ENCODE measurements around the gene MS4A2.
A peak's percentile ranks its signal among the peaks of the same experiment; 100 is the strongest.
"Not testable (repeated sequence)": the region's sequence is repeated elsewhere in the genome, so short reads cannot be mapped to it uniquely, and the experiment has no call there.

Gene MS4A2

DNA sequence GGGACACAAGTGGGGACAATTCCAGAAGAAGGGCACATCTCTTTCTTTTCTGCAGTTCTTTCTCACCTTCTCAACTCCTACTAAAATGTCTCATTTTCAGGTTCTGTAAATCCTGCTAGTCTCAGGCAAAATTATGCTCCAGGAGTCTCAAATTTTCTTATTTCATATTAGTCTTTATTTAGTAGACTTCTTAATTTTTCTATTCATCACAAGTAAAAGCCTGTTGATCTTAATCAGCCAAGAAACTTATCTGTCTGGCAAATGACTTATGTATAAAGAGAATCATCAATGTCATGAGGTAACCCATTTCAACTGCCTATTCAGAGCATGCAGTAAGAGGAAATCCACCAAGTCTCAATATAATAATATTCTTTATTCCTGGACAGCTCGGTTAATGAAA is at the start of gene MS4A2:
TSS of gene MS4A2 (plus strand) at position 301 of the 400 bp plus-strand sequence. CDS start 102 bp downstream, outside the sequence.
- DNase-seq: no peak

GRCh38 chr11:60040109-60040508 is 48.4 kb upstream of the MS4A2 start, which contains the start of gene OOSP2:
Gene OOSP2 (plus strand): TSS chr11:60040409. CDS start chr11:60040460, 51 bp downstream.
- DNase-seq: no peak

DNA sequence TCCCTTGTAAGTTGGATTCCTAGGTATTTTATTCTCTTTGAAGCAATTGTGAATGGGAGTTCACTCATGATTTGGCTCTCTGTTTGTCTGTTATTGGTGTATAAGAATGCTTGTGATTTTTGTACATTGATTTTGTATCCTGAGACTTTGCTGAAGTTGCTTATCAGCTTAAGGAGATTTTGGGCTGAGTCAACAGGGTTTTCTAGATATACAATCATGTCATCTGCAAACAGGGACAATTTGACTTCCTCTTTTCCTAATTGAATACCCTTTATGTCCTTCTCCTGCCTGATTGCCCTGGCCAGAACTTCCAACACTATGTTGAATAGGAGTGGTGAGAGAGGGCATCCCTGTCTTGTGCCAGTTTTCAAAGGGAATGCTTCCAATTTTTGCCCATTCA is 38.0 kb upstream of the MS4A2 start:
- not testable (repeated sequence) for DNase-seq

- DNase-seq: not testable (repeated sequence)
These were observed 37.6 kb upstream of the MS4A2 start for GRCh38 chr11:60050839-60051238.

- no peak for DNase-seq
These were observed 32.0 kb upstream of the MS4A2 start, which contains the start of gene MS4A3 for GRCh38 chr11:60056349-60056969. Gene MS4A3 (plus strand): TSS chr11:60056665. CDS start chr11:60061161, 4,496 bp downstream.

- no peak for DNase-seq
These were observed 29.4 kb upstream of the MS4A2 start for GRCh38 chr11:60059052-60059451.

GRCh38 chr11:60059521-60060240 is 28.8 kb upstream of the MS4A2 start:
- DNase-seq: no peak

DNA sequence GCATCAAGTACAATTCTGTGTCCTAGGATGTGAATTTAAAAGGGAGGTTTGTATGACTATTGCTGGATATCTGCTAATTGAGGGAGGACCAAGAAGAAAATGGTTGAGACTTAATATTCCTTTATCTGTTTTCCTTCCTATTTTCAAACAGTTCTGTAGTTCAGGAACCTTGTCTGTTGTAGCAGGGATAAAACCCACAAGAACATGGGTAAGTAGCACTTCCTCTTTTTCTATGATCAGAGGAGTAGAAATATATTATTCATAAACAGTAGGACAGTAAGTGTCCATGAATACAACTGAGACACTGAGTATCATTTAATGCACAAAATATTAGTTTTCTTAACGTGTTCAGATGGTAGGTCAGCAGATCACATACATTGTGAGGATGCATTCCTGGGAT is 24.4 kb upstream of the MS4A2 start:
- DNase-seq: peak in 1 of 2 donors; percentile 16

DNA sequence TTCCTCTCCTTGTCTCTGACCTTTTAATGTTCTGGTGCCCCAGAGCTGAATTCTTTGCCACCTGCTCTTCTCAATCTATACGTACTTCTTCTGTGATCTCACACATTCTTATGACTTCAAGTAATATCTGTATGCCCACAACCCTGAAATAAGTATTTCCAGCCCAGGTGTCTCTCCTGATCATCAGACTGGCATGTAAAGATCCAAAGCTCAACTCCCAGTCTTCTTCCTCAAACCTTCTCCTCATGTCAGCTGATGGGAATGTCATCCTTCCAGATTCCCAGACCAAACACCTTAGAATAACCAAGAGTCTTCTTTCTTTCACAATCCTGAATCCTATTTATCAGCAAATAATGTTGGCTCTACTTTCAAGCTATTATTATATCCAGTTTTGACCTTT is 22.7 kb upstream of the MS4A2 start:
- no peak for DNase-seq

DNA sequence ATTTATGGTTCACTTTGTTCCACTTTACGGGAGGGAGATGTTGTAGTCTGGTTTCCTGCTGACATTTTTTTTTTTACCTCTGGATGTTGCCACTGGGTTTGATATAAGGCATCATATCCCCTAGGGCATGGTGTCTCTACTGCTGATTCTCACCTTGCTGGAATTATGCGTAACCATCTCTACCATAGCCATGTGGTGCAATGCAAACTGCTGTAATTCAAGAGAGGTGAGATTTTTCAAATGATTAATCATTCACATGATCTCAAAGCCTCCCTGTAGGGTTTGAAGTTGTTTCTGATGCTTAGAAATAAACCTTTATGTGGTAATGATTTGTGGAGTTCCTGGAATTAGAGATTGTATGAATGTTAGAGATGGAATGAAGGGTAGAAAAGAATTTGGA is 19.0 kb upstream of the MS4A2 start:
- DNase-seq: no peak

DNA sequence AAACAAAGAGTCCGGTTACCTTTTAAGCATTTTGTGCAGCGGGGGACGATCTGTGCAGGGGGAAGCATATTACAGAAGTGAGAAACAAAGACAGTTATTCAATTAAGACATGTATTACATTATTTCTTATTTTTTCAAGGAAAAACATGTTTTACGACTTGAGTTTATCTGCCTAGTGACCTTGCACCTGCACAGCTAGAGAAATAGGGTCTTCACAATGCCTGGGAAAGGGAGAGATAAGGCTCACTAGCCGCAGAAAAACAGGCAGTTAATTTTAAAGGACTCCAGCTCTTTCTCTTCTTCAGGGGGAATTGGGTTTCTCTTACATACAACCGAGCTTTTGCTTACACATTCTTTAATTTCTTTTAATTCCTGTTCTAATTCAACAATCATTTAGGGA is 16.8 kb upstream of the MS4A2 start:
- DNase-seq: not testable (repeated sequence)

DNA sequence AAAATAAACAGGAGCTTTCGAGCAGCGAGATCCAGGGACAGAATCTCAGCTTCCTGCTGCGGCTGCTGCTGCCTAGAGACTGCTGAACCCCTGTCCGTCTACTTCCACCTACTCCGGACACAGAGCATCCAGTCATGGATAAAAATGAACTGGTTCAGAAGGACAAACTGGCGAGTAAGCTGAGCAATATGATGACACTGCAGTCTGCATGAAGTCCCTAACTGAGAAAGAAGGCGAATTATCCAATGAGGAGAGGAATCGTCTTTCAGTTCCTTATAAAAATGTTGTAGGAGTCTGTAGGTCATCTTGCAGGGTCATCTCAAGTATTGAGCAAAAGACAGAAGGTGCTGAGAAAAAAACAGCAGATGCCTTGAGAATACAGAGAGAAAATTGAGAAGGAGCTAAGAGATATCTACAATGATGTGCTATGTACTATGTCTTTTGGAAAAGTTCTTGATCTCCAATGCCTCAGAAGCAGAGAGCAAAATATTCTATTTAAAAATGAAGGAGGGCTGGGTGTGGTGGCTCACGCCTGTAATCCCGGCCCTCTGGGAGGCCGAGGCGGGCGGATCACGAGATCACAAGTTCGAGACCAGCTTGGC is 11.1 kb upstream of the MS4A2 start:
- no peak for DNase-seq

- DNase-seq: no peak
These were observed 10.5 kb upstream of the MS4A2 start for GRCh38 chr11:60077981-60078380.

DNA sequence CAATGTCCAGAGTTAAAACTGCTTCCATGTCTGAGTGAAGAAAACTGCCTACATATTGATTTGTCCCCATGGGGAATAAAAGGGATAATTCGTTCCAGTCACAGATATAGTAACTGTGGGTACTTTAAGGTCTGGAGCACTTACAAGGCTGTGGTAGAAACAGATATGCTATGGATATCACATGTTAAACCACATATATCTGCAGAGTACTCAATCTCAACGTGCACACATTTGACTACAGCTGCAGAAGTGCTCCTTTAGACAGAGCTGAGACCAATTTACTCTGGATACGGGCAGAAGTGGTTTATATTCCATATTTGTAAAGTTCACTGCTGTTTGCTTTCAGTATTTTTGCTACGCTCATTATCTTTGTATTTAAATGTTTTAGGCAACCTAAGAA is 9.7 kb upstream of the MS4A2 start:
- DNase-seq: no peak

- no peak for DNase-seq
These were observed 7.9 kb upstream of the MS4A2 start for GRCh38 chr11:60080535-60080934.

DNA sequence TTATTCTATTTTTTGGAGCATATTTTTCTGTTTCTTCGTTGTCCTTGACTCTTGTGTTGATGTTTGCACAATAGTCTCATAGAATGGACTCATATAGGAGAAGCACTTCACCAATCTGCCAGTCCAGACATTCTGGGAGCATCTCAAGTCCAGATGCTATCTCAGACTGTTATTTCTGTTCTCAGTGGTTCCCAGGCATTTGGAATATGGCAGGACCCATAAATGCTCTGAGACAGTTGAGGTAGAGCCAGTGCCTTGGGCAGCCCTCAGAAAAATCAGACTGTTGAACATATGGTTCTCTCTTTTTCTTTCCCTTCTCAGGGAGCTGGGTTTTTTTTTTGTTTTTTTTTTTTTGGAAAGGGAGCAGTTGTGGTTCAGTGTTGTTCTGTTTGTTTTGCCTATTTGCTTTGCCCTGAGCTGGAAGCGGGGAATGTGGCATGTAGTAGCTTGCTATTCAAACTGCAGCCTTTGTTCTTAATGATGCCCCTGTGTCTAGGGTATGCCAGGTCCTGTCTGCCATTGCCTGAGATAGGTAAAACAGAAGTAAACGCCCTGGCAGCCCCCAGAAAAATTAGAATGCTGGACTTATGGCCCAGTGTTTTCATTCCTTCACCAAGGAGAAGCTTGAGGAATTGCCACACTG is 3.7 kb upstream of the MS4A2 start:
- no peak for DNase-seq

DNA sequence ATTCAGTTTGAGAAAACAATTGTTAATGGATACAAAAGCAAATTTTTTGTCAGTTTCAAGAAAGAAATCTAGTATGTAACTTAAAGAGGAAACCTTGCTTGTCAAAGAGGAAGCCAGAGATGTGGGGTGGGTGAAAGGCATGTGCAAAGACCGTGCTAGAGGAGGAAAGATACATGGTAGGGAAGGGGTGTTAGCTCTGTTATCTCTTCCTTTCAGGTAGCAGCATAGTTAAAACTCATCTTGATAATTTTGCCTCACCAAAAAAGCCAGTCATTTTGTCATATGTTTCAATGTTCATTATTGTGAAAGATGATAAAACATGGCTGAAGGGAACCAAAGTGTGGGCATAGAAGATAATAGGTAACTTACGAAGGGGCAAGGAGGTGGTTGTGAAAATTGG is 2.6 kb upstream of the MS4A2 start:
- DNase-seq: no peak

DNA sequence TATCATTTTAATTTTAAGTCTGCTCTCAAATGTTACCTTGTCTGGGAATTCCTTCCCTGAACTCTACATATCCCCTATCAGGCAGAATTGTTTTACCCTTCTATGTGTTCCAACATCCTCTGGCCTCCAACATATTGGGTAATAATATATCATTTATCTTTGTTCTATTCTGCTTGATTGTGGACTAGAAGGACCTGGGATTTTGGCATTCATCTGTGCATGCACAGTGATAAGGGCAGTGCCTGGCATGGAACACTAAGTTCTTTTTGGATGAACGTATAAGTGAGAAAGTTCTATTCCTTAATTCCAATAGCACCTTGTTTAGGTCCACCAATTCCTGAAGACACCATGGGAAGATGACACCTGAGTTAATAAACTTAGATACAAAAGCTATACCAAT is 1.2 kb upstream of the MS4A2 start:
- no peak for DNase-seq

DNA sequence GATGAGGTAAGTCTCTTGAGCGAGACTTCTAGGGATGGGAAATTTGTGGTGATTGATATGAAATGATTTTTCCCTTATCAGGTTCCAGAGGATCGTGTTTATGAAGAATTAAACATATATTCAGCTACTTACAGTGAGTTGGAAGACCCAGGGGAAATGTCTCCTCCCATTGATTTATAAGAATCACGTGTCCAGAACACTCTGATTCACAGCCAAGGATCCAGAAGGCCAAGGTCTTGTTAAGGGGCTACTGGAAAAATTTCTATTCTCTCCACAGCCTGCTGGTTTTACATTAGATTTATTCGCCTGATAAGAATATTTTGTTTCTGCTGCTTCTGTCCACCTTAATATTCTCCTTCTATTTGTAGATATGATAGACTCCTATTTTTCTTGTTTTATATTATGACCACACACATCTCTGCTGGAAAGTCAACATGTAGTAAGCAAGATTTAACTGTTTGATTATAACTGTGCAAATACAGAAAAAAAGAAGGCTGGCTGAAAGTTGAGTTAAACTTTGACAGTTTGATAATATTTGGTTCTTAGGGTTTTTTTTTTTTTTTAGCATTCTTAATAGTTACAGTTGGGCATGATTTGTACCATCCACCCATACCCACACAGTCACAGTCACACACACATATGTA is 7.1 kb downstream of the MS4A2 start:
- DNase-seq: no peak

DNA sequence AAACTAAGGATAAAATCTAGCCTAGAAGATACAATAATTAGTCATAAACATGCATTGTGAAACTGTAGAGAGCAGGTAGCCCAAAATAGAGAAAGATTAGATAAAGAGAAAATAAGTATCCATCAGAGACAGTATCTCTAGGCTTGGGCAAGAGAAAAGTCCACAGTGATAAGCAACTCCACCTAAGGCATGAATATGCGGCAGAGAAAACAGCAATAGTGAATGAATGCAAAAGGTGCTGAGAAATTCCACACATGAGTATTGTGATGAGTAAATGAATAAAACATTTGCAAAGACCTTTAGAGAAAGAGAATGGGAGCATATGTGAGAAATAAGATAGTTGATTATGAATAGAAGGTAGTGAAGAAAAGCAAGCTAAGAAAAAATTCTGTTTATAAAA is 8.7 kb downstream of the MS4A2 start:
- DNase-seq: no peak

DNA sequence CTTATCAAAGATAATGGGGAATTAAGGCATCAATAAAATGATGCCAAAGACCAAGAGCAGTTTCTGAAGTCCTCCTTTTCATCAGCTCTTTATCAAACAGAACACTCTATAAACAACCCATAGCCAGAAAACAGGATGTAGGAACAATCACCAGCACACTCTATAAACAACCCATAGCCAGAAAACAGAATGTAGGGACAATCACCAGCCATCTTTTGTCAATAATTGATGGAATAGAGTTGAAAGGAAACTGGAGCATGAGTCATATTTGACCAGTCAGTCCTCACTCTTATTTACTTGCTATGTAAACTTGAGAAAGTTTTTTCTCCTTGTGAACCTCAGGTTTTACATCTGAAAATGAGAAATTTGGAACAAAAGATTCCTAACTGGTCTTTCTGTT is 10.0 kb downstream of the MS4A2 start:
- no peak for DNase-seq

GRCh38 chr11:60100516-60100915 is 12.1 kb downstream of the MS4A2 start:
- DNase-seq: no peak

DNA sequence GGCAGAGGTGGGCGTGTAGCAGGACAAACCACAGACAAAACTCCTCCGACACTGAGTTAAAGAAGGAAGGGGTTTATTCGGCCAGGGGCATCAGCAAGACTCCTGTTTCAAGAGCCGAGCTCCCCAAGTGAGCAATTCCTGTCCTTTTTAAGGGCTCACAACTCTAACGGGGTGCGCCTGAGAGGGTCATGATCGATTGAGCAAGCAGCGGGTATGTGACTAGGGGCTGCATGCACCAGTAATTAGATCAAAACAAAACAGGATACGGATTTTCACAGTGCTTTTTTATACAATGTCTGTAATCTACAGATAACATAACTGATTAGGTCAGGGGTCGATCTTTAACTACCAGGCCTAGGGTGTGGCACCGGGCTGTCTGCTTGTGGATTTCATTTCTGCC is 12.9 kb downstream of the MS4A2 start:
- not testable (repeated sequence) for DNase-seq
